Measurements from ENCODE around the gene PRKCE. TPM values are rescaled to one million over a fixed set of nuclear protein-coding genes. Genes with fewer than 3 reads are reported as not detected.

PRKCE gene
- total RNA-seq, 2 experiments from 2014 or later = 15.4 to 16.2 TPM

DNA sequence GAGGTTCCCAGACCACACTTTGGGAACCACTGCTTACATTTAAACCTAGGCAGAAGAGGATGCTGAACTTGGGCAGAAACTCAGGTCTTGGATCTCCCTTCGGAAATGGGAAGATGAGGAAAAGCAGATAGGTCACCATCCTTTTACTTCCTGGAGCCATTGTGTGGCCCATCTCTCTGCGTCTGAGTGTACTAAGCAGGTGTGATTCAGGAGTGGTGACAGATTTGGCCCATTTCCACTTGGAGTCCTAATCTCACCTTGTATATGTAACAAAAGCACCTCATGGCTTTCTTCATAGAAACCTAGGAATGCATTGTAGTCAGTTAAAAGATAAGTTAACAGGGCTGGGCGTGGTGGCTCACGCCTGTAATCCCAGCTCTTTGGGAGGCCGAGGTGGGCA, 71.0 kb downstream of the PRKCE start:
- Mint-ChIP-seq H3K27me3 (ENCODE audit: low read depth) (no peaks in the 10 kb centered on the region), H3K4me1 (ENCODE audit: low read depth) (peaks cover 7% of the 10 kb centered on the region), H3K9me3 (ENCODE audit: insufficient read depth) (no peaks in the 10 kb centered on the region), H3K27ac (no peak overlapping the region), H3K36me3 (ENCODE audit: low read depth) (no peaks in the 10 kb centered on the region), H3K4me3 (no peak overlapping the region)
- POLR2A ChIA-PET = no interaction called here
- CTCF ChIA-PET = no interaction called here
- ATAC-seq (no peak), DNase-seq (no peak)

DNA sequence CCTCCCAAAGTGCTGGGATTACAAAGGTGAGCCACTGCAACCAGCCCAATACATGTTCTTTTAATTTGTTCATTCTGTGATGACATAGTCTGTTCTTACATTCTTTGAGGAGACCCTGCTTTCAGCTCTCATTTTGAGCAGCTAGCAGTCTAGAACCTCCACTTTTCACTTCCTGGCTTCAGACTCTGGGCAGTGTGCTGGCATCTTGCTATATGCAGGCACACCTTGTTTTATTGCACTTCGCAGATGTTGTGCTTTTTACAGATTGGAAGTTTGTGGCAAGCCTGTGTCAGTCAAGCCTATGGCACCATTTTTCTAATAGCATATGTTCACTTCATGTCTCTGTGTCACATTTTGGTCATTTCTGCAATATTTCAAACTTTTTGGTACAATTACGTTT, 72.4 kb downstream of the PRKCE start:
- no peak for ATAC-seq
- no peaks in the 10 kb centered on the region for H3K27me3 Mint-ChIP-seq (ENCODE audit: low read depth)
- DNase-seq = no peak
- H3K36me3 Mint-ChIP-seq (ENCODE audit: low read depth) = no peaks in the 10 kb centered on the region
- ChIA-PET CTCF (no interaction called here), POLR2A (no interaction called here)
- no peak overlapping the region for H3K4me3 Mint-ChIP-seq
- H3K27ac Mint-ChIP-seq = no peak overlapping the region
- H3K9me3 Mint-ChIP-seq (ENCODE audit: insufficient read depth) = no peaks in the 10 kb centered on the region
- peaks cover 7% of the 10 kb centered on the region for H3K4me1 Mint-ChIP-seq (ENCODE audit: low read depth)

DNA sequence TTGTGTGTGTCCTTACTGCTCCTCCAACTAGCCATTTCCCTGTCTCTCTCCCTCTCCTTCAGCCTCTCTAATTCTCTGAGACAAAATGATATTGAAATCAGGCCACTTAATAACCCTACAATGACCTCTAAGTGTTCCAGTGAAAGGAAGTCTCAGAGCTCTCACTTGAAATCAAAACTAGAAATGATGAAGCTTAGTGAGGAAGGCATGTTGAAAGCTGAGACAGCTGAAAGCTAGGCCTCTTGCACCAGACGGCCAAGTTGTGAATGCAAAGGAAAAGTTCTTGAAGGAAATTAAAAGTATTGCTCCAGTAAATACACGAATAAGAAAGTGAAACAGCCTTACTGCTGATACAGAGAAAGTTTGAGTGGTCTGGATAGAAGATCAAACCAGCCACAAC, 72.9 kb downstream of the PRKCE start:
- Mint-ChIP-seq H3K36me3 (ENCODE audit: low read depth) (no peaks in the 10 kb centered on the region), H3K4me1 (ENCODE audit: low read depth) (peaks cover 7% of the 10 kb centered on the region), H3K27ac (no peak overlapping the region), H3K4me3 (no peak overlapping the region), H3K27me3 (ENCODE audit: low read depth) (no peaks in the 10 kb centered on the region), H3K9me3 (ENCODE audit: insufficient read depth) (no peaks in the 10 kb centered on the region)
- ChIA-PET POLR2A (no interaction called here), CTCF (no interaction called here)
- ATAC-seq (no peak), DNase-seq (no peak)

DNA sequence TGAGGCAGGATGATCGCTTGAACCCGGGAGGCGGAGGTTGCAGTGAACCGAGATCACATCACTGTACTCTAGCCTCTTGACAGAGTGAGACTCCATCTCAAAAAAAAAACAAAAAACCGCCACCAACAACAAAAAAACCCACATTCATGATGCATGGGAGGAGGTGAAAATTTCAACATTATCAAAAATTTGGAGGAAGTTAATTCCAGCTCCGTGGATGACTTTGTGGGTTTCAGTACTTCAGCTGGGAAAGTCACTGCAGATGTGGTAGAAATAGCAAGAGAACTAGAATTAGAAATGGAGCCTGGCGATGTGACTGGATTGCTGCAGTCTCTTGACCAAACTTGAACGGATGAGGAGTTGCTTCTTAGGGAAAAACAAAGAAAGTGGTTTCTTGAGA, 74.3 kb downstream of the PRKCE start:
- H3K27ac Mint-ChIP-seq = no peak overlapping the region
- no peak overlapping the region for H3K4me3 Mint-ChIP-seq
- DNase-seq (no peak), ATAC-seq (no peak)
- no peaks in the 10 kb centered on the region for H3K27me3 Mint-ChIP-seq (ENCODE audit: low read depth)
- peaks cover 7% of the 10 kb centered on the region for H3K4me1 Mint-ChIP-seq (ENCODE audit: low read depth)
- ChIA-PET CTCF (no interaction called here), POLR2A (no interaction called here)
- no peaks in the 10 kb centered on the region for H3K9me3 Mint-ChIP-seq (ENCODE audit: insufficient read depth)
- no peaks in the 10 kb centered on the region for H3K36me3 Mint-ChIP-seq (ENCODE audit: low read depth)

DNA sequence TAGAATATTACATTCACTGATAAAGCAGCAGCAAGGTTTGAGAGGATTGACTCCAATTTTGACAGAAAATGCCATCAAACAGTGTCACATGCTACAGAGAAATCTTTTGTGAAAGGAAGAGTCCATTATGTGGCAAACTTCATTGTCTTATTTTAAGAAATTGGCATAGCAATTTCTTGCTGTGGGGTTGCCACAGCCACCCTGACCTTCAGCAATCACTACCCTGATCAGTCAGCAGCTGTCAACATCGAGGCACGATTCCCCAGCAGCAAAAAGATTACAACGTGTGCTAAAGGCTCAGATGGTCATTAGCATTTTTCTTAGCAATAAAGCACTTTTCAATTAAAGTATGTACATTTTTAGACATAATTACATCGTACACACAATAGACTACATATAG, 74.7 kb downstream of the PRKCE start:
- ChIA-PET POLR2A (no interaction called here), CTCF (no interaction called here)
- DNase-seq (no peak), ATAC-seq (no peak)
- Mint-ChIP-seq H3K27ac (no peak overlapping the region), H3K4me3 (no peak overlapping the region), H3K36me3 (ENCODE audit: low read depth) (no peaks in the 10 kb centered on the region), H3K27me3 (ENCODE audit: low read depth) (no peaks in the 10 kb centered on the region), H3K9me3 (ENCODE audit: insufficient read depth) (no peaks in the 10 kb centered on the region), H3K4me1 (ENCODE audit: low read depth) (peaks cover 7% of the 10 kb centered on the region)

DNA sequence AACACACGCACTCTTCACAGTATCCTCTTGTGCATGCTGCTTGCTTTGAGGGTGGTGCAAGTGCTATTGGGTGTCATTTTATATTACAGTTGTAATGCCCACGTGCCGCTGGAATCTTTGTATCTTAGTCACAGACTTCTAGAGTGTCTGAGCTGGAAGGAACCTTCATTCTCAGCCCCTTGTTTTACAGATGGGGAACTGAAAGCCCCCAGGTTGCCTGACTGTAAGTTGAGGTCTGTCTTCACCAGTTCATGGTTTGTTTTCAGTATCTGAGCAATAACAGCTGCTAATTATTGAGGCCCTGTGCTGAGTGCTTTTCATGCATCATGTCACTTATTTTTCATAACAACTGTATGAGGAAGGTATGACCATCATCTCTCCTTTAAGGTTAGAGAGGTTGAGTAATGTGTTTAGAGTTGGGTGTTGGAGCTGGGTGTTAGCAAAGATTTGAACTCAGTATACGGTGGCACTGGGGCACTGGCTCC, 77.0 kb downstream of the PRKCE start:
- ChIA-PET CTCF (no interaction called here), POLR2A (no interaction called here)
- no peaks in the 10 kb centered on the region for H3K36me3 Mint-ChIP-seq (ENCODE audit: low read depth)
- no peaks in the 10 kb centered on the region for H3K9me3 Mint-ChIP-seq (ENCODE audit: insufficient read depth)
- no peak for DNase-seq
- H3K27ac Mint-ChIP-seq = no peak overlapping the region
- no peak overlapping the region for H3K4me3 Mint-ChIP-seq
- peaks cover 7% of the 10 kb centered on the region for H3K4me1 Mint-ChIP-seq (ENCODE audit: low read depth)
- no peak for ATAC-seq
- no peaks in the 10 kb centered on the region for H3K27me3 Mint-ChIP-seq (ENCODE audit: low read depth)

DNA sequence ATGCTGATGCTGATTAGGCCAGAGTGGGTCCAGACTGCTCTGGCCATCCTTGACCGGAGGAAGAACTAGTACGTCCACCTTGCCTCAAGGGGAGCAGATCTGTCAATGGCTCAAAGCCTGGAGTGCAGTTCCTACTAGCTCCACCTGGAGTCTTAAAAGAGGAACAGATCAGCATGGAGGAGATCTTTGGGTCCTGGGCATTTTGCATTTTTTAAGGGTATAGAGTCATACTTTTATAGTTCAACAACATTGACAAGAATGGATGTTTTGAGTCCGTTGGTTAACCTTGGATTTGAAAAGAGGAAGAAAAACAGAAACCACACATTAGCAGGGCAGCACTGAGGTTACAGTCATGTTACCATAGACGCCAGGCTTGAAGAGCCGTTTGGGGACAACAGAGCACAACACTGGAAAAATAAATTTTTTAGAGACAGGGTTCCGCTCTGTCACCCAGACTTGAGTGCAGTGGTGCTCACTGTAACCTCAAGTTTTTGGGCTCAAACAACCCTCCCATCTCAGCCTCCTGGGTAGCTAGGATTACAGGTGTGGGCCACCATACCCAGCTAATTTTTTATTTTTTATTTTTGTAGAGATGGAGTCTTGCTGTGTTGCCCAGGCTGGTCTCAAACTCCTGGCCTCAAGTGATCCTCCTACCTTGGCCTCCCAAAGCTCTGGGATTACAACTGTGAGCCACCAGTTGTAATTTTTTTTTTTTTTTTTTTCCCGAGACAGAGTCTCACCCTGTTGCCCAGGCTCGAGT, 78.5 kb downstream of the PRKCE start:
- CTCF ChIA-PET = interaction anchor here (1.0 kb wide), 1 partner anchor 86 kb away, joined by 4 read pairs; no protein-coding TSS in a partner anchor

DNA sequence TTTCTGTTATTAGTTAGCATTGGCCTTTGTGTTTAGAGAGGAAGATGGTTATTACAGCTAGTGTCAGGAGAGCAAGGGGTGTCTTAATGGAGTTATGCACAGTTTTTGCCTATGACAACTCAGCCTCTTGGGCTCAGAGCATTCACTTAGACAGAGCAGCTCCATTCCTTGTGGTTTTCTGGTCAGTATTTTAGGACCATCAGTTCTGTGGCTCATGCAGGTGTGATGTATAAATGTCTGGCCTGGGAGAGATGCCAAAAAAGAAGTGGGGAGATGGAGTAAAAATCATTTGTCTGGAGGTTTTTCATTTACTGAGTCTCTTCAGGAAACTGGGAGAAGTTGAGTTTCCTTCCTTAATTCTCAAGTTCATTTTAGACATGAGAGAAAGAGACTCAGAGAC, 79.7 kb downstream of the PRKCE start:
- Mint-ChIP-seq H3K27me3 (ENCODE audit: low read depth) (no peaks in the 10 kb centered on the region), H3K36me3 (ENCODE audit: low read depth) (no peaks in the 10 kb centered on the region), H3K9me3 (ENCODE audit: insufficient read depth) (no peaks in the 10 kb centered on the region), H3K4me1 (ENCODE audit: low read depth) (no peaks in the 10 kb centered on the region), H3K4me3 (no peak overlapping the region), H3K27ac (no peak overlapping the region)
- DNase-seq (no peak), ATAC-seq (no peak)
- POLR2A ChIA-PET = no interaction called here
- CTCF ChIA-PET = interaction anchor here (0.6 kb wide), 1 partner anchor 11 kb away, joined by 4 read pairs; no protein-coding TSS in a partner anchor

More for the DNA sequence above, 78.5 kb downstream of the PRKCE start:
- Mint-ChIP-seq H3K9me3 (ENCODE audit: insufficient read depth) (no peaks in the 10 kb centered on the region), H3K4me1 (ENCODE audit: low read depth) (no peaks in the 10 kb centered on the region), H3K27me3 (ENCODE audit: low read depth) (no peaks in the 10 kb centered on the region), H3K27ac (no peak overlapping the region), H3K4me3 (no peak overlapping the region), H3K36me3 (ENCODE audit: low read depth) (no peaks in the 10 kb centered on the region)
- no peak for ATAC-seq
- DNase-seq = no peak
- POLR2A ChIA-PET = no interaction called here

DNA sequence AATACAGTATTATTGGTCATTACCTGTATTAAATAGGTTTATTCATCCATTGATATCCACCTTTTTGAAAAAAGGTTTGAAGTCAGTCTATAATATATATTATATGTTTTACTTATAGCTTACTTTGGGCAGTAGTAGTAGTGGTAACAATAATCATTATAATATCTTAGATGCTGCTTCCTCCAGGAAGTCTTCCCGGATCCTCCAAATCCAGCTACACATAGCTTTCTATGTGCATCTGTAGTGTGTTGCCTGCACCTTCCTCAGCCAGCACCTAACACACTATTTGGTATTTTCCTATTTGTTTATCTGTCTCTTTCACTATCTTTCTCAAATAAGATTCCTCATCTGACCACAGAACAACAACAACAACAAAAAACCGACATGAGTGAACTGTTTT, 81.0 kb downstream of the PRKCE start:
- POLR2A ChIA-PET = no interaction called here

DNA sequence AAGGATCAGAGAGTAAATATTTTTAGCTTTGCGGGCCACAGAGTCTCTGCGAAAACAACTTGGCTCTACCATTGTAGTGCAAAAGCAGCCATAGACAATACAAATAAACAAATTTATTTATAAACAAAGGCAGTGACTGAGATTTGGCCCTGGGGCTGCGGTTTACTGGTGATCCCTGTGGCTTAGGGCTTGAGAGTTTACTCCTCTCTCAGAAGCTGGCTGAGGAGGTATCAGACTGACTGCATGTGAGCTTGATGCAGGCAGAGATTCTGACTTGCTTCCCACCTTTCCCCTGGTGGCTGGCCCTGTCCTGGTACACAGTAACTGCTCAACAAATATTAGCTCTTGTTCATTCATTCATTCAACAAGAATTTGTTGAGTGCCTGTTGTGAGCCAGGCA, 81.5 kb downstream of the PRKCE start:
- no peaks in the 10 kb centered on the region for H3K27me3 Mint-ChIP-seq (ENCODE audit: low read depth)
- POLR2A ChIA-PET = no interaction called here
- CTCF ChIA-PET = interaction anchor here (2.0 kb wide), 1 partner anchor 46 kb away, joined by 5 read pairs; no protein-coding TSS in a partner anchor
- H3K4me3 Mint-ChIP-seq = no peak overlapping the region
- no peaks in the 10 kb centered on the region for H3K4me1 Mint-ChIP-seq (ENCODE audit: low read depth)
- H3K27ac Mint-ChIP-seq = no peak overlapping the region
- no peaks in the 10 kb centered on the region for H3K9me3 Mint-ChIP-seq (ENCODE audit: insufficient read depth)
- H3K36me3 Mint-ChIP-seq (ENCODE audit: low read depth) = no peaks in the 10 kb centered on the region
- DNase-seq (no peak), ATAC-seq (no peak)

More for the DNA sequence above, 81.0 kb downstream of the PRKCE start:
- H3K36me3 Mint-ChIP-seq (ENCODE audit: low read depth) = no peaks in the 10 kb centered on the region
- no peak overlapping the region for H3K4me3 Mint-ChIP-seq
- H3K27me3 Mint-ChIP-seq (ENCODE audit: low read depth) = no peaks in the 10 kb centered on the region
- H3K4me1 Mint-ChIP-seq (ENCODE audit: low read depth) = no peaks in the 10 kb centered on the region
- no peaks in the 10 kb centered on the region for H3K9me3 Mint-ChIP-seq (ENCODE audit: insufficient read depth)
- no peak for ATAC-seq
- H3K27ac Mint-ChIP-seq = no peak overlapping the region
- no peak for DNase-seq
- CTCF ChIA-PET = interaction anchor here (2.0 kb wide), 1 partner anchor 46 kb away, joined by 5 read pairs; no protein-coding TSS in a partner anchor

DNA sequence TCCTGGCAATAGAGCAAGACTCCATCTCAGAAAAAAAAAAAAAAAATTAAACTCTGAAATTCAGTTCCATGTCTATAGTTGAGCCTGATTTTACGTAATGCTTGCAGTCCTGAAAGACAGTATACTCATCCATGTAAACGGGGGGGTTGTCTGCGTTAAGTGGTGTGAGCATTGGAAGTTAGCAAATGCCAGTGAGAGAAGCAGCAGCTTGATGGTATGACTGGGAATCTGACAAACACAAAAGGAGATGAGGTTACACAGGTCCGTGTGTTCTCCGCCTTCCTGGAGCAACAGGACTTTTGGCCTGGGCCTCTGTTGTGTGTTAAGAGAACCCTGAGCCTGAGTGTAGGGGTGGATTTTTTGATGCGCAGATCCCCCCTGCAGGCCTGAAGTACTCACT, 82.9 kb downstream of the PRKCE start:
- DNase-seq (no peak), ATAC-seq (no peak)
- Mint-ChIP-seq H3K4me3 (no peak overlapping the region), H3K36me3 (ENCODE audit: low read depth) (no peaks in the 10 kb centered on the region), H3K27ac (no peak overlapping the region), H3K4me1 (ENCODE audit: low read depth) (no peaks in the 10 kb centered on the region), H3K9me3 (ENCODE audit: insufficient read depth) (no peaks in the 10 kb centered on the region), H3K27me3 (ENCODE audit: low read depth) (no peaks in the 10 kb centered on the region)
- ChIA-PET POLR2A (no interaction called here), CTCF (no interaction called here)

DNA sequence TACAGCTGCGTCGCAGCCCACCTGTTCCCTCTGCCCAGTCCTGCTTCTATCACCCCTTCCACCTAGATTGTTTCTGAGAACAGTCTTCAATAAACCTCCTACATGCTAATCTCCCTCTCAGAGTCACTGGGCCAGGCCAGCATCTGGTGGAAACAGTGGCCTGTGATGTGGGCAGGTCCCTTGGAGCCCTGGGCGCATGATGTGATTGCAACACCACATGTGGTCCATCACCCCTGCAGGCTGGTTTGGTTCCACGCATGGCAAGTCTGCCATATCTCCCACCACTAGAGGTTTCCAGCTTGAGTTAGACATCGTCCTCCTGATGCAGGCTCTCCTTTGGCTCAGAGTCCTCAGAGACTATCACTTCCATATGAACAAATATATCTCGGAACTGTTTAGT, 83.5 kb downstream of the PRKCE start:
- POLR2A ChIA-PET = no interaction called here
- no peak overlapping the region for H3K4me3 Mint-ChIP-seq
- no peaks in the 10 kb centered on the region for H3K36me3 Mint-ChIP-seq (ENCODE audit: low read depth)
- CTCF ChIA-PET = no interaction called here
- H3K9me3 Mint-ChIP-seq (ENCODE audit: insufficient read depth) = no peaks in the 10 kb centered on the region
- H3K27me3 Mint-ChIP-seq (ENCODE audit: low read depth) = no peaks in the 10 kb centered on the region
- DNase-seq (no peak), ATAC-seq (no peak)
- H3K4me1 Mint-ChIP-seq (ENCODE audit: low read depth) = no peaks in the 10 kb centered on the region
- no peak overlapping the region for H3K27ac Mint-ChIP-seq

Measured in activated CD8-positive, alpha-beta T cell treated with anti-CD3 and anti-CD28 coated beads, Interleukin-2, amount 10 ng/mL, durations not matched to agents 7 days and 5 days (primary cell).